Measurements from ENCODE around the gene CAPZB.

Gene CAPZB

DNA sequence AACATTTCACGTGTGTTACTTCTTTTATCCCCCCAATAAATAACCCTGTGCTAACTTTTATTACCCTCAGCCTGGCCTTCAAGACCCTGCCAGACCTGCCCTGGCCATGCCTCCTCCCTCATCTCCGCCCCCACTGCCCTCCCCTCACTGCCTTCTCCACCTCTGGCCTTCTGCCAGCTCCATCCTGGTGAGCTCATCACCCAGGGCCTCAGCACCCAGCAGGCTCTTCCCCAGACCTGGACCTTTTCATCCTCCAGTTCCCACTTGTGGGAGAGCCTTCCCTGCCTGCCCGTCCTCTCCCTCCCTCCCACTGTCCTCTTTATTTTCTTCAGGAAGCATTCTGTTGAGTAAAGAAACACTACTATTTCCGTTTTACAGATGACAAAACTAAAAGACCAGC lies 101.2 kb downstream of the CAPZB start:
- Histone ChIP-seq H3K4me3 (no peak overlapping the region), H3K27ac (no peak overlapping the region), H3K9me3 (ENCODE audit: low read depth, low read length) (no peaks in the 10 kb centered on the region), H3K36me3 (ENCODE audit: insufficient read depth, low read length) (peaks cover 4% of the 10 kb centered on the region; the same call in 1 of the 2 replicates), H3K9ac (ENCODE audit: insufficient read length) (no peak overlapping the region)
- DNase-seq (ENCODE audit: low read depth, low spot score), result no peak
- TF ChIP-seq EZH2 (IDR thresholded peaks at IDR 0.05) (no peak), POLR2AphosphoS5 (IDR thresholded peaks at IDR 0.05; ENCODE audit: borderline replicate concordance, low read depth, low read length) (no peak), FOXP2 (optimal IDR thresholded peaks at IDR 0.05; ENCODE audit: control extremely low read depth, extremely low read length, insufficient read depth) (no peak)

DNA sequence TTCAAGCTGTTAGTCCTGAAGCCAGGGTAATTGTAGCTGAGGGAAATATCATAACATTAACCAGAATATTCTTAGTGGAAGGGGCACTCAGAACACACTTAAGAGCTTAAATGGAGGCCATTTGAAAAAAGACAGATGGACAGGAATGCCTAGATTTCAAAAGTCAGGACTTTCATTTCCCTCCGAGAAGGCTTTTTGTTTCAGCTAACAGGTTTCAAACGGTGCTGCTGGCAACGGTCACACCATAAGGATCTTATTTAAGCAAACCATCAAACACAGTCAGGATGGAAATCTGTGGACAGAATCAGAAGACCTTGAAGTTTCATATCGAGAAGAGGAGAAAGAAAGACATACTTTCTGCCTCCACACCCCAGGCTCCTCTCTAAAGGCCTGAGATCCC lies 103.1 kb downstream of the CAPZB start:
- Histone ChIP-seq H3K9ac (ENCODE audit: insufficient read length) (no peak overlapping the region), H3K9me3 (ENCODE audit: low read depth, low read length) (no peaks in the 10 kb centered on the region), H3K4me3 (no peak overlapping the region), H3K27ac (no peak overlapping the region), H3K36me3 (ENCODE audit: insufficient read depth, low read length) (peaks cover 14% of the 10 kb centered on the region)
- TF ChIP-seq FOXP2 (optimal IDR thresholded peaks at IDR 0.05; ENCODE audit: control extremely low read depth, extremely low read length, insufficient read depth), result no peak
- TF ChIP-seq EZH2 (IDR thresholded peaks at IDR 0.05), result no peak
- TF ChIP-seq POLR2AphosphoS5 (IDR thresholded peaks at IDR 0.05; ENCODE audit: borderline replicate concordance, low read depth, low read length), result no peak
- no peak for DNase-seq (ENCODE audit: low read depth, low spot score)

DNA sequence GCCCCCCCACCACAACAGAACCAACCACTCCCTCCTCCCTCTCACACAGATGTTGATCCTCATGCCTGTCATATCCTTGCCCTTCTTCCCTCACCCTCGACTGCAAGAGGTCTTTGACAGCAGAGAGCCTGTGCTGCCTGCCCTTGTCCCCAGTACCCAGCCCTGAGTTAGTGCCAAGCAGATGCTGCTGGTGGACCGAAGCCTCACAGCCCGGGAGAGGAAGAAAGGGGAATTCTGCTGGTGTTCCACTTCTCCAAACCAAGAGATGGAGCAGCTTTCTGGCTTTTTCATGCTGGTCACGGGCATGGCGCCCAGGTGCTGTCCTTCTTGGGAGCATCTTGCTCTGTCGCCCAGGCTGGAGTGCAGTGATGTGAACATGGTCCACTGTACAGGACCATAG lies 104.1 kb downstream of the CAPZB start:
- TF ChIP-seq EZH2 (IDR thresholded peaks at IDR 0.05) (no peak), POLR2AphosphoS5 (IDR thresholded peaks at IDR 0.05; ENCODE audit: borderline replicate concordance, low read depth, low read length) (no peak), FOXP2 (optimal IDR thresholded peaks at IDR 0.05; ENCODE audit: control extremely low read depth, extremely low read length, insufficient read depth) (no peak)
- Histone ChIP-seq H3K27ac (no peak overlapping the region), H3K9ac (ENCODE audit: insufficient read length) (no peak overlapping the region), H3K9me3 (ENCODE audit: low read depth, low read length) (no peaks in the 10 kb centered on the region), H3K36me3 (ENCODE audit: insufficient read depth, low read length) (peaks cover 24% of the 10 kb centered on the region), H3K4me3 (no peak overlapping the region)
- no peak for DNase-seq (ENCODE audit: low read depth, low spot score)

DNA sequence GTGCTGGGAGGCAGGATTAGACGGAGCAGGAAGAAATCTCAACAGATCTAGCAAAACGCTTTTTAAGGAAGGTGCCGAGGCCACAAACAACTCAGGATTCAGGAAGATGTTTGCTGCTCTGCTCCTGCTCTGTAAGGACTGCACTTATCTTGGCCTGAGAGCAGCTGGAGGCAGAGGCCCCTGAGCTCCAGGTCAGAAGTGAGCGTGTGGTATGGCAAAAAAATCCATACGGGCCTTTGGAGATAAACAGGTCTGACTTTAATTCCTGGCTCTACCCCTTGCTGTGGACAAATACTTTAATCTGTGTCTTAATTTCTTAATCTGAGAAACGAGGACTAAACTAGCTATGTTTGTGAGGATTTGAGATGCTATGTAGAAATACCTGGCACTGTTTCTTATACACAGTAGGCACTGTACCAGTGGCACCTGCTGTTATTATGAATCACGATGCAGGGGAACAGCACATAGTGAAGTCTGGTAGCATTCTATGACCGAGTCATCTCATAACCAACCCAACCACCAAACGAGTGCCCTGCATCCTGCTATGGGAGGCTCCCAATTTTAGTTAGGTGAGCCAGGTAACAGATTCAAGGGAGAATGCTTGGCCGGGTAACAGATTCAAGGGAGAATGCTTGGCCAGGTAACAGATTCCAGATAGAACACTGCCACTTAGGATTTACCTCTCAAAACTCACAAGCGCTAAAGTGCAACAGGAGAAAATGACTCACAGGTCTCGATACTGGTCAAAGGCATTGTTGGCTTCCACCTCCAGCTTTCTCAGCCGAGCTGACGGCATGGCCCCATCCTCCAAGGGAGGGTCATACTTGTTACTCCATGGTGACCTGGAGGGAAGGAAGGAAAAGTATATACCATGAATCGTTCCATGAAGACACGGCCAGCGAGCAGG lies 107.3 kb downstream of the CAPZB start:
- DNase-seq (ENCODE audit: low read depth, low spot score), result no peak
- TF ChIP-seq EZH2 (IDR thresholded peaks at IDR 0.05), result no peak
- TF ChIP-seq FOXP2 (optimal IDR thresholded peaks at IDR 0.05; ENCODE audit: control extremely low read depth, extremely low read length, insufficient read depth), result no peak
- no peak for TF ChIP-seq POLR2AphosphoS5 (IDR thresholded peaks at IDR 0.05; ENCODE audit: borderline replicate concordance, low read depth, low read length)
- Histone ChIP-seq H3K27ac (no peak overlapping the region), H3K36me3 (ENCODE audit: insufficient read depth, low read length) (peaks cover 26% of the 10 kb centered on the region), H3K9ac (ENCODE audit: insufficient read length) (no peak overlapping the region), H3K9me3 (ENCODE audit: low read depth, low read length) (no peaks in the 10 kb centered on the region), H3K4me3 (no peak overlapping the region)

DNA sequence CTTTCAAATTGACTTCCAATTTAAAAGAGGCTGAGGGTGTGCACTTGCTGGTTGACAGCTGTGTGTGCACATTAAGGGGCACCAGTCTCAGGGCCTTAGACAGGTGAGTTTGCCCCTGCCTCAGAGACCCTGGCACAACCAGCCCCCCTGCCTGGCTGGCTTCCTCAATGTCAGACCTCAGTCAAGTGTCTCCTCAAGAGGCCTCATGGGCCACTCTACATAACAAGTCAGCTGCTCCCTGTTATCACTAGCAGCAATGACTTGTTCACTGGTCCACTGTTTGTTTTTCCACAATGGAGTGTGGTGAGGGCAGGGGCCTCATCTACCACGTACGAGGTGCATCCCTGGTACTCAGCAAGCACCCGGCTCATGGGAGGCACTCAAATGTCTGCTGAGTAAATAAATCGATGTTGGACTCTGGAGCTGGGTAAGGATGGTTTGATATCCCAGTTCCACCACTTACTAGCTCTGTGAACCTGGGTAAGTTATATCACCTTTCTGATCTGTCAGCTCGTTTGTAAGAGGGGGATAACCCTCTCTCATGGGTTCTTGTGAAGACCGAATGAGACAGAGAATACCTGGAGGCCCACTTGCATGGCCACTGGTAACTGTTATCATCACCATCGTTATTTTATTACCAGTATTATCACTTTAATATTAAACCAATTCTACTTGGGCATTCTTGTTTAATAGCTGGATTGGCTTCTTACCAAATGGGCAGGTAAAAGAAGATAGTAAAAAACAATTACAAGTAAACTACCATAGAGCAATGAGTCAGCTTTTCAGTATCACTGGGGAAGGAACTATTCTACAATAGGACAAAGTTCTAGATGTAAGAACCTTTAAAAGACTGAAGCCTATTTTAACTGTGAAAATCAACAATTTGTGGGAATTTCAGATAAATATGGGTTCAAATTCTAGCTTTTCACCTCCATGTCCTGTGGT lies 108.6 kb downstream of the CAPZB start:
- Histone ChIP-seq H3K9ac (ENCODE audit: insufficient read length) (no peak overlapping the region), H3K36me3 (ENCODE audit: insufficient read depth, low read length) (peaks cover 26% of the 10 kb centered on the region), H3K4me3 (no peak overlapping the region), H3K9me3 (ENCODE audit: low read depth, low read length) (no peaks in the 10 kb centered on the region), H3K27ac (no peak overlapping the region)
- TF ChIP-seq EZH2 (IDR thresholded peaks at IDR 0.05) (no peak), FOXP2 (optimal IDR thresholded peaks at IDR 0.05; ENCODE audit: control extremely low read depth, extremely low read length, insufficient read depth) (no peak), POLR2AphosphoS5 (IDR thresholded peaks at IDR 0.05; ENCODE audit: borderline replicate concordance, low read depth, low read length) (no peak)
- no peak for DNase-seq (ENCODE audit: low read depth, low spot score)

DNA sequence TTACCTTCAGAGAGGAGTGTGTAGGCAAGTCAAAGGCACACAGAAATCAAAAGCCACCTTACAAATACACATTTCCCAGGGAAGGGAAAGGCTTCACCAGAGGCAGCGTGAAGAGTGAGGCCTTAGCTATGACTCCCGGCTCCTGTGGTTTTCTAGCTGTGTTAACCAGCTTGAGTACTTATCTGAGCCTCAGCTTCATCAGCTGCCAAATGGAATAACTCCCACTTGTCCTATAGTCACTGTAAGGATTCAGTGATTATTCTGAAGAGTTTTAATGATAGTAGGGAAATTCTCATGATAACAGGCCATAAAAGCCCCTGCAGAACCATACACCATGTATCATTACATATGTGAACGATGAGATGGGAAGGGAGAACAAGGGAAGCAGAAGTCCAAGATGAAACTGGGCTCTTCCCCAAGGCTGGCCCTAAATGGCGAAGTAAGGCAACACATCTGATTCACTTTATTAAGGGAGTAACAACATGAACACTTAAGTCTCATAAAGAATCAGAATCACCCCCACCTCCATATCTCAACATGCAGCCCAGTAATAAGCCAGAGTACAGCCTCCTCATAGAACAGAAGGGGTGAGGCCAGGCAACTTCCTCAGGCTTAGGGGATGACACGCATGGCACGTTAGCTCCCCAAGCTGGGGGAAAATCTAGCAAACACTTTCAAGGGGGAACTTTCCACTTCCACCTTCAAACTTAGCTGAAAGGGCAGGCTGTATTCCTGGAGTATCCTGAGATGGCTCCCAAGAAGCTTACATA lies 109.5 kb downstream of the CAPZB start:
- H3K27ac ChIP-seq, result no peak overlapping the region
- TF ChIP-seq FOXP2 (optimal IDR thresholded peaks at IDR 0.05; ENCODE audit: control extremely low read depth, extremely low read length, insufficient read depth), result no peak
- no peak for TF ChIP-seq EZH2 (IDR thresholded peaks at IDR 0.05)
- no peak for TF ChIP-seq POLR2AphosphoS5 (IDR thresholded peaks at IDR 0.05; ENCODE audit: borderline replicate concordance, low read depth, low read length)
- H3K4me3 ChIP-seq, result no peak overlapping the region
- no peak overlapping the region for H3K9ac ChIP-seq (ENCODE audit: insufficient read length)
- DNase-seq (ENCODE audit: low read depth, low spot score), result no peak
- no peaks in the 10 kb centered on the region for H3K9me3 ChIP-seq (ENCODE audit: low read depth, low read length)
- H3K36me3 ChIP-seq (ENCODE audit: insufficient read depth, low read length), result peaks cover 26% of the 10 kb centered on the region

DNA sequence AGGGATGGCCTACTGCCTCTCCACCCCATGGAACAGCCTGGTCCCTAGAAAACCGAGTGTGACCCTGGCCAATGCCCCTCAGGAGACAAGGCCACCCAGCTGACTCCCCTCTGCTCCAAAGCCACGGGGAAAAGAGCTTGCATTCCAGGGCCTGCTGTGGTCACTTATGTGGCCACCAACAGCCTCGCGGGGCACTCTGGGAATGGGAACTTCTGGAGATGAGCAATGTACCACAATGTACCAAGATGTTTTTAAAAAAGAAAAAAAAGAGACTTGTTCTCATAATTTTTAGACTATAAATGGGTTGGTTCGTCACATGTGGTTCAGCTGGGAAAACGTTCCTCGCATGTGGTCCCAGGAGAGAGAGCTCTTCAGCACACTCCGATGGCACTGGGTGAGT lies 110.4 kb downstream of the CAPZB start:
- Histone ChIP-seq H3K9ac (ENCODE audit: insufficient read length) (no peak overlapping the region), H3K27ac (no peak overlapping the region), H3K36me3 (ENCODE audit: insufficient read depth, low read length) (peaks cover 26% of the 10 kb centered on the region), H3K9me3 (ENCODE audit: low read depth, low read length) (no peaks in the 10 kb centered on the region), H3K4me3 (no peak overlapping the region)
- no peak for TF ChIP-seq EZH2 (IDR thresholded peaks at IDR 0.05)
- TF ChIP-seq POLR2AphosphoS5 (IDR thresholded peaks at IDR 0.05; ENCODE audit: borderline replicate concordance, low read depth, low read length), result no peak
- TF ChIP-seq FOXP2 (optimal IDR thresholded peaks at IDR 0.05; ENCODE audit: control extremely low read depth, extremely low read length, insufficient read depth), result no peak
- no peak for DNase-seq (ENCODE audit: low read depth, low spot score)

Data from SK-N-MC (cell line).